H1 (cell line): ENCODE data around the gene GPR85. TPM values are rescaled to one million over a fixed set of nuclear protein-coding genes. Genes with fewer than 3 reads are reported as not detected.

Source experiments
- SIX5 ChIP-seq: IDR thresholded peaks from 2 replicates; pipeline ENCODE4 v1.6.1; 2011; ENCODE audit warnings: mild to moderate bottlenecking, low read depth, low read length
- polyA plus RNA-seq, 7 experiments: library from polyadenylated mRNA; depleted of rRNA in 3 of 7; stranded (reverse) in 5 of 7; unstranded in 2 of 7; fragments of >200 nt in 5 of 7; fragments of 200-250 nt in 2 of 7; gene quantifications; 1 replicate in 5 of 7; 2 replicates in 1 of 7; 4 replicates in 1 of 7; pipeline versions ENCODE4 v1.2.1 to v1.2.3, GENCODE V29; 2011 to 2013; ENCODE audit warnings: missing spikeins in 2 of 7, mixed read lengths in 2 of 7
- total RNA-seq: library from RNA; stranded (reverse); fragmentation: NEBNext Ultra II Directional; extraction: Animal tissue kit (Norgen Biotek cat#: 25700); gene quantifications from 2 replicates; pipeline ENCODE4 v1.2.1, GENCODE V29; 2021
- TF ChIP-seq, protein P1 (sequence below): IDR thresholded peaks from 2 replicates; pipeline ENCODE4 v1.6.1; 2012; ENCODE audit warnings: inconsistent platforms

GPR85 gene
- total and polyA plus RNA-seq, 2 of the 8 experiments (the other 6 are each of a cell fraction or from before 2014, with no cell fraction given) = 0.11 to 0.20 TPM

DNA sequence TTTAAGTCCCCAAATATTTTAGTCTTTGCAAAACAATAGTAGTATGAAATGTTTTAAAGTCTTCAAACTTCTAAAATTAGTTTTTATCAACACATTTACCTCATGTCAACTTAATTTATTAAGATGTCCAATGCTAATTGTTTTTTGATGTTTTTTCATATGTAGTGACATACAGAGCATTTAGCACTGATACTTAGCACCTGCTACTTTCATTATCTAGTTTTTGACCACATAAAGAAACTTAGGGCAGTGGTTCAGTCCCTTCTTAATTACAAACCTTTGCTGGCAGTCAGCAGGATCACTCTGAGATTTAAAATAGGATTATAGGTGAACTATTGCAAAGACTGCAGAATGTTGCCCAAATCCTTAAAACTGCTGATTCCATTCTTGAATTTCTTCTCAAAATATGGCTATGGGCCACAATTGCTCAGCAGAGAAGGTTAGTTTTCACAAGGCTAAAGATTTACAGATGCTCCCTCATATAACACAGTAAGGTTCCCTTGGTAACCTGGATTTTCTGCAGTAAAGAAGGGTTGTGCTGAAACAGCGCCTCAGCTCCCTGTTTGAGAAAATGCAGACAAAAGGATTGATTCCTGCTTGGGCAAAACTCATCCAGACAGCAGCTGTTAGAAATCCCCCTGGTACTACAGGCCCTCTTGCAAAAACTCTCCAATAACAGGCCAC is 3.4 kb downstream of the GPR85 start (continued):
- TF ChIP-seq, protein P1, sequence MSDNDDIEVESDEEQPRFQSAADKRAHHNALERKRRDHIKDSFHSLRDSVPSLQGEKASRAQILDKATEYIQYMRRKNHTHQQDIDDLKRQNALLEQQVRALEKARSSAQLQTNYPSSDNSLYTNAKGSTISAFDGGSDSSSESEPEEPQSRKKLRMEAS = no peak
- TF ChIP-seq SIX5 = no peak
- TF ChIP-seq, all 59 proteins: peak for 0
